IMR-90 (cell line): ENCODE measurements around the gene SNRNP27. TPM values are rescaled to one million over a fixed set of nuclear protein-coding genes. Genes with fewer than 3 reads are reported as not detected.

ENCODE experiments used
- ATAC-seq: fragments of 200-7000 bp; cut with Tn5 transposase; 2 replicates; pipeline ENCODE4 v1.9.1; 2020; ENCODE audit warnings: low read depth, mild to moderate bottlenecking, moderate library complexity
- BruUV-seq: library from RNA; stranded (reverse); fragments of 400-500 nt; replicated peaks from 2 replicates; lab custom pipeline; 2021; lab: Mats Ljungman, UMichigan
- CTCF ChIA-PET: fragments of 300-600 bp; formaldehyde crosslinking; extraction: SDS; loops from one replicate; lab custom pipeline; 2021; ENCODE audit warnings: antibody characterized with exemption; lab: Yijun Ruan, JAX
- POLR2A ChIA-PET: fragments of 300-600 bp; sonication (Branson Sonifier 250); formaldehyde crosslinking; loops from one replicate; lab custom pipeline; 2022; ENCODE audit warnings: antibody characterized with exemption; ENCODE audit not compliant: unreplicated experiment; lab: Charles Lee
- DNase-seq: peaks from one replicate; pipeline ENCODE4 v3.0.0; 2013
- H2AFZ ChIP-seq: replicated peaks from 2 replicates; pipeline ENCODE3; 2013; ENCODE audit warnings: low read length, mild to moderate bottlenecking; ENCODE audit not compliant: poor library complexity
- H2AK5ac ChIP-seq: 2 replicates; pipeline ENCODE4 v1.6.1; 2013; ENCODE audit warnings: low read depth, low read length, inconsistent platforms
- H2AK9ac ChIP-seq: replicated peaks from 2 replicates; pipeline ENCODE3; 2013; ENCODE audit warnings: mild to moderate bottlenecking, low read depth, low read length, moderate library complexity; ENCODE audit not compliant: poor library complexity
- H2BK120ac ChIP-seq: 2 replicates; pipeline ENCODE4 v1.6.1; 2013; ENCODE audit warnings: low read depth, low read length, inconsistent platforms
- H2BK15ac ChIP-seq: 3 replicates; pipeline ENCODE4 v1.6.1; 2013; ENCODE audit warnings: low read depth, low read length, inconsistent platforms
- H2BK20ac ChIP-seq: 2 replicates; pipeline ENCODE4 v1.6.1; 2013; ENCODE audit warnings: low read depth, mild to moderate bottlenecking, inconsistent platforms, low read length, moderate library complexity
- H2BK5ac ChIP-seq: 2 replicates; pipeline ENCODE4 v1.6.1; 2013; ENCODE audit warnings: mild to moderate bottlenecking, low read depth, low read length, inconsistent platforms; ENCODE audit not compliant: poor library complexity, severe bottlenecking
- H3K14ac ChIP-seq: replicated peaks from 2 replicates; pipeline ENCODE4 v1.6.1; 2013; ENCODE audit warnings: low read depth, low read length, inconsistent platforms
- H3K18ac ChIP-seq: 2 replicates; pipeline ENCODE4 v1.6.1; 2013; ENCODE audit warnings: low read depth, low read length, control low read depth
- H3K23ac ChIP-seq: 2 replicates; pipeline ENCODE4 v1.6.1; 2013; ENCODE audit warnings: low read depth, low read length, inconsistent platforms
- H3K27ac ChIP-seq: 2 replicates; pipeline ENCODE4 v1.5.1; 2013; ENCODE audit warnings: mild to moderate bottlenecking, control low read depth, low read length; ENCODE audit not compliant: insufficient read depth
- H3K27me3 ChIP-seq: 2 replicates; pipeline ENCODE4 v1.6.1; 2013; ENCODE audit warnings: low read length; ENCODE audit not compliant: control insufficient read depth, insufficient read depth
- H3K36me3 ChIP-seq: 2 replicates; pipeline ENCODE4 v1.6.1; 2013; ENCODE audit warnings: low read length, mixed read lengths; ENCODE audit not compliant: control insufficient read depth, insufficient read depth
- H3K4ac ChIP-seq: 2 replicates; pipeline ENCODE4 v1.6.1; 2013; ENCODE audit warnings: low read depth, low read length, inconsistent platforms
- H3K4me1 ChIP-seq: 2 replicates; pipeline ENCODE4 v1.6.1; 2013; ENCODE audit warnings: low read length, mixed read lengths; ENCODE audit not compliant: control insufficient read depth, insufficient read depth
- H3K4me2 ChIP-seq: 2 replicates; pipeline ENCODE4 v1.6.1; 2013; ENCODE audit warnings: low read depth, mild to moderate bottlenecking, control low read depth, low read length, moderate library complexity
- H3K4me3 ChIP-seq: 2 replicates; pipeline ENCODE4 v1.5.1; 2013; ENCODE audit warnings: low read depth, mild to moderate bottlenecking, control low read depth, low read length, moderate library complexity; ENCODE audit not compliant: insufficient read depth
- H3K56ac ChIP-seq: 2 replicates; pipeline ENCODE4 v1.6.1; 2013; ENCODE audit warnings: low read length, inconsistent platforms; ENCODE audit not compliant: insufficient read depth; ENCODE audit errors: extremely low read depth
- H3K79me1 ChIP-seq, 2 experiments: 2 replicates each; pipeline ENCODE4 v1.6.1; 2013; ENCODE audit warnings: low read length in 2 of 2, inconsistent platforms in 1 of 2, low read depth in 1 of 2
- H3K9ac ChIP-seq: 2 replicates; pipeline ENCODE4 v1.6.1; 2013; ENCODE audit warnings: low read depth, low read length, control low read depth
- H3K9me1 ChIP-seq: 2 replicates; pipeline ENCODE4 v1.6.1; 2013; ENCODE audit warnings: low read length, inconsistent platforms; ENCODE audit not compliant: insufficient read depth
- H3K9me3 ChIP-seq: 2 replicates; pipeline ENCODE4 v1.6.1; 2013; ENCODE audit warnings: low read length; ENCODE audit not compliant: control insufficient read depth, insufficient read depth
- H4K20me1 ChIP-seq: 2 replicates; pipeline ENCODE4 v1.6.1; 2013; ENCODE audit warnings: low read length, inconsistent platforms; ENCODE audit not compliant: insufficient read depth
- H4K5ac ChIP-seq: 2 replicates; pipeline ENCODE4 v1.6.1; 2013; ENCODE audit warnings: mild to moderate bottlenecking, low read depth, low read length, control low read depth
- H4K8ac ChIP-seq, 2 experiments: 2 replicates each; pipeline ENCODE4 v1.6.1; 2013; ENCODE audit warnings: low read depth in 2 of 2, low read length in 2 of 2, control low read depth in 1 of 2, inconsistent platforms in 1 of 2
- H4K91ac ChIP-seq: 2 replicates; pipeline ENCODE4 v1.6.1; 2013; ENCODE audit warnings: low read depth, low read length, inconsistent platforms; ENCODE audit not compliant: insufficient read depth
- CEBPB ChIP-seq: IDR thresholded peaks from 2 replicates; pipeline ENCODE4 v1.6.1; 2012; ENCODE audit warnings: low read depth, low read length, improper control_type of control experiment
- ELK1 ChIP-seq: fragments of 150-350 bp; IDR thresholded peaks from 2 replicates; pipeline ENCODE4 v1.6.1; 2016; ENCODE audit warnings: low read depth, mild to moderate bottlenecking, low read length, moderate library complexity, borderline replicate concordance
- MAFK ChIP-seq: IDR thresholded peaks from 2 replicates; pipeline ENCODE4 v1.6.1; 2012; ENCODE audit warnings: low read depth, low read length, improper control_type of control experiment
- MXI1 ChIP-seq: IDR thresholded peaks from 2 replicates; pipeline ENCODE4 v1.6.1; 2012; ENCODE audit warnings: low read depth, mild to moderate bottlenecking, low read length, moderate library complexity, borderline replicate concordance
- POLR2A ChIP-seq: IDR thresholded peaks from 2 replicates; pipeline ENCODE4 v1.6.1; 2012; ENCODE audit warnings: mild to moderate bottlenecking, low read depth, low read length
- USF2 ChIP-seq: fragments of 150-350 bp; IDR thresholded peaks from 2 replicates; pipeline ENCODE4 v1.6.1; 2017; ENCODE audit warnings: mild to moderate bottlenecking, antibody characterized with exemption, low read length, low read depth
- WGBS, 2 experiments: methylation state at CpG; one replicate each; pipeline versions ENCODE4 v1.1.5 to v1.1.7; 2013; ENCODE audit warnings: missing lambda C conversion rate in 2 of 2; ENCODE audit not compliant: insufficient read length in 1 of 2; ENCODE audit errors: extremely low coverage in 2 of 2; 5-methylcytosine and 5-hydroxymethylcytosine counted together
- dilution Hi-C: fragments of 300-500 bp; cut with HindIII; formaldehyde crosslinking; loops from one replicate; pipeline ENCODE4 v1.14.3; 2018; ENCODE audit warnings: low sequenced_read_pairs; ENCODE audit not compliant: unreplicated experiment
- in situ Hi-C: fragments of 300-500 bp; cut with MboI; formaldehyde crosslinking; loops from 3 replicates; pipeline ENCODE4 v1.14.3; 2019; ENCODE audit warnings: low sequenced_read_pairs, inconsistent platforms, mixed read lengths
- intact Hi-C: fragments of 100-400 bp; cut with micrococcal nuclease; formaldehyde crosslinking; loops from 2 replicates; pipeline ENCODE4 v1.10.0; 2022
- polyA plus RNA-seq, 3 experiments: library from polyadenylated mRNA; depleted of rRNA; stranded (reverse); fragments of >200 nt; gene quantifications; 2 replicates each; pipeline ENCODE4 v1.2.3, GENCODE V29; 2012; ENCODE audit warnings: low replicate concordance in 1 of 3
- total RNA-seq: library from RNA; depleted of rRNA; stranded (reverse); fragments of >200 nt; gene quantifications from 2 replicates; pipeline ENCODE4 v1.2.3, GENCODE V29; 2012

SNRNP27 gene
- total and polyA plus RNA-seq, 2 of the 4 experiments (the other 2 are of a cell fraction): 8.8 to 48.3 TPM

GRCh38 chr2:69932596-69932922 lies 38.8 kb downstream of the SNRNP27 start:
- Histone ChIP-seq H2AK9ac (no peak overlapping the region), H2BK15ac (no peak overlapping the region), H3K79me1 (peaks cover 14 to 21% of the 10 kb centered on the region in 2 experiments), H2AFZ (no peak overlapping the region), H2BK20ac (no peak overlapping the region), H3K23ac (no peak overlapping the region), H3K14ac (no peak overlapping the region), H3K9ac (no peak overlapping the region), H3K18ac (no peak overlapping the region), H3K4ac (no peak overlapping the region), H2BK5ac (no peak overlapping the region), H3K36me3 (peaks cover 15% of the 10 kb centered on the region), H3K27me3 (no peaks in the 10 kb centered on the region), H3K4me1 (peaks cover 11% of the 10 kb centered on the region), H3K56ac (no peak overlapping the region), H4K91ac (no peak overlapping the region), H4K5ac (no peak overlapping the region), H3K27ac (no peak overlapping the region), H3K9me3 (no peaks in the 10 kb centered on the region), H4K20me1 (no peaks in the 10 kb centered on the region), H4K8ac (no peak overlapping the region), H3K4me3 (no peak overlapping the region), H2BK120ac (no peak overlapping the region), H3K4me2 (no peak overlapping the region), H3K9me1 (peaks cover 16% of the 10 kb centered on the region), H2AK5ac (no peak overlapping the region)
- no peak for DNase-seq
- POLR2A ChIA-PET: interaction anchor here (0.6 kb wide), 1 partner anchor 279 kb away, joined by 3 read pairs; no protein-coding TSS in a partner anchor
- WGBS, 2 experiments: no CpG with 5 or more reads among the region's 1 CpG
- intact Hi-C loops (loop anchor here (5.0 kb wide), 2 partner anchors 140 to 210 kb away; no protein-coding TSS in a partner anchor), dilution Hi-C loops (no loop called here), in situ Hi-C loops (no loop called here)
- CTCF ChIA-PET: interaction anchor here (0.5 to 2.0 kb wide), 2 partner anchors 50 to 138 kb away, joined by 3 to 6 read pairs; no protein-coding TSS in a partner anchor
- no TSS peak for BruUV-seq
- no peak for ATAC-seq
- TF ChIP-seq MAFK (no peak), CEBPB (no peak), POLR2A (no peak), ELK1 (no peak), MXI1 (no peak), USF2 (no peak)
